Parathyroid adenoma (tissue), 2 donors: ENCODE data around the gene DPYD.

Experiments
- H2AFZ ChIP-seq: fragments of 300-600 bp; sonication (generic); one replicate; pipeline ENCODE4 v1.7.0; 2017; ENCODE audit warnings: antibody characterized with exemption, mild to moderate bottlenecking
- H3K27ac ChIP-seq: fragments of 300-600 bp; sonication (generic); one replicate; pipeline ENCODE4 v1.7.0; 2017
- H3K27me3 ChIP-seq: fragments of 300-600 bp; sonication (generic); one replicate; pipeline ENCODE4 v1.7.0; 2017; ENCODE audit warnings: low read length; ENCODE audit not compliant: control insufficient read depth, insufficient read depth
- H3K36me3 ChIP-seq: fragments of 300-600 bp; sonication (generic); one replicate; pipeline ENCODE4 v1.7.0; 2017; ENCODE audit warnings: low read length; ENCODE audit not compliant: control insufficient read depth, insufficient read depth
- H3K4me1 ChIP-seq: fragments of 300-600 bp; sonication (generic); one replicate; pipeline ENCODE4 v1.7.0; 2017; ENCODE audit warnings: control low read depth
- H3K4me2 ChIP-seq: fragments of 300-600 bp; sonication (generic); one replicate; pipeline ENCODE4 v1.7.0; 2017; ENCODE audit warnings: low read length
- H3K4me3 ChIP-seq: fragments of 300-600 bp; sonication (generic); one replicate; pipeline ENCODE4 v1.7.0; 2017; ENCODE audit warnings: low read depth, low read length
- H3K79me2 ChIP-seq: fragments of 300-600 bp; sonication (generic); one replicate; pipeline ENCODE4 v1.7.0; 2017; ENCODE audit warnings: control low read depth
- H3K9ac ChIP-seq: fragments of 300-600 bp; sonication (generic); one replicate; pipeline ENCODE4 v1.7.0; 2017; ENCODE audit warnings: mild to moderate bottlenecking
- H3K9me3 ChIP-seq: fragments of 300-600 bp; sonication (generic); one replicate; pipeline ENCODE4 v1.7.0; 2017; ENCODE audit warnings: low read length; ENCODE audit not compliant: control insufficient read depth
- TF ChIP-seq, protein P1 (sequence below): fragments of 300-600 bp; sonication (generic); IDR thresholded peaks from one replicate; pipeline ENCODE4 v1.7.0; 2017; ENCODE audit warnings: antibody characterized with exemption, mild to moderate bottlenecking
- donor health status: primary hyperparathyroidism.

The DPYD gene

DNA sequence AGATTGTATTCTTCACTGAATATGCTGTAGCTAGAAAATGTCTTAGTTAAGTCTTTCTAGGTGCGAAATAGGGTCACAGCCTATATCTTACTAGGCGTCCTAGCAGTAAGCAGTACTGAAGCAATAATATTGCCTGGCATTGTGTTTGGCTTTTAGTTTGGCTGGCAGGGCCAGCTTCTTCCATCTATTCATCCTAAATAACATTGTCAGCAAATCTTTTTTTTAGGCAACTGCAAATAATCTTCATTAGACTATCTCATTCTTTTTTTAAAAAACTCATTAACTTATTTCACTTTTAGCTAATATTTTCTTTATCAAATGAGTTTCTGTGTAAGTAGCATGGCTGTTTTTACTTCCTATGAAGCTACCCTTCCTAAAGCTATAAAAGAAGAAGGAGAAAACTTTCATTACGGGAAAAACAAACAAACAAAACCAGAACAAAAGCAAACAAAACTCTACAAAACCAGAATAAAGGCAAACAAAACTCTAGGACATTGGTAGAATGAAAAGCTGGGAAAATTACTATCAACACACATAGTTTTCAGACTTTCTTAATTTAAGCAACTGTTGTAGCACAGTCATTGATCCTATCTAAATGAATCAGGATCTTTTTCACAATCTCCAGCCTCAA is 506.0 kb downstream of the DPYD start:
- Histone ChIP-seq H3K9me3 (no peaks in the 10 kb centered on the region), H3K4me2 (no peak overlapping the region), H3K4me3 (no peak overlapping the region), H3K9ac (no peak overlapping the region), H3K4me1 (no peaks in the 10 kb centered on the region), H2AFZ (no peak overlapping the region), H3K79me2 (no peaks in the 10 kb centered on the region), H3K27ac (no peak overlapping the region), H3K36me3 (no peaks in the 10 kb centered on the region), H3K27me3 (no peaks in the 10 kb centered on the region)
- TF ChIP-seq, protein P1, sequence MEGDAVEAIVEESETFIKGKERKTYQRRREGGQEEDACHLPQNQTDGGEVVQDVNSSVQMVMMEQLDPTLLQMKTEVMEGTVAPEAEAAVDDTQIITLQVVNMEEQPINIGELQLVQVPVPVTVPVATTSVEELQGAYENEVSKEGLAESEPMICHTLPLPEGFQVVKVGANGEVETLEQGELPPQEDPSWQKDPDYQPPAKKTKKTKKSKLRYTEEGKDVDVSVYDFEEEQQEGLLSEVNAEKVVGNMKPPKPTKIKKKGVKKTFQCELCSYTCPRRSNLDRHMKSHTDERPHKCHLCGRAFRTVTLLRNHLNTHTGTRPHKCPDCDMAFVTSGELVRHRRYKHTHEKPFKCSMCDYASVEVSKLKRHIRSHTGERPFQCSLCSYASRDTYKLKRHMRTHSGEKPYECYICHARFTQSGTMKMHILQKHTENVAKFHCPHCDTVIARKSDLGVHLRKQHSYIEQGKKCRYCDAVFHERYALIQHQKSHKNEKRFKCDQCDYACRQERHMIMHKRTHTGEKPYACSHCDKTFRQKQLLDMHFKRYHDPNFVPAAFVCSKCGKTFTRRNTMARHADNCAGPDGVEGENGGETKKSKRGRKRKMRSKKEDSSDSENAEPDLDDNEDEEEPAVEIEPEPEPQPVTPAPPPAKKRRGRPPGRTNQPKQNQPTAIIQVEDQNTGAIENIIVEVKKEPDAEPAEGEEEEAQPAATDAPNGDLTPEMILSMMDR, result no peak

DNA sequence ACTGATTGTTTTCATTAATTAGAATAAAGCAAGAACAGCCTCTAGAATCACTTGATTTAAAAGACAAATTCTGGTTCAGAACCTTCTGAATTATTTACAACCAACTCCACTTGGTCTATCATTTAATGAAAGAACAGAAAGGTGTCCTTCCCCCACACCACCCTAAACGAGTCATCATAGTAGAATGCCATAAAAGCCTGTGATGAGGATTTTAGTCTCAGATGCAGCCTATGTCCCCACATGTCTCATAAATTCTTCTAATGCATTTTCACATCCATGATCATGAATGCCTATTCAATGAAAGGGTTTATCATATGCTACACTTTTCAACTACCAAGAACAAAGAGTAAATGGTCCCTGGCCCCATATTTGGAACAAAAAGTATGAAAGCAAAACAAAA is 508.1 kb downstream of the DPYD start:
- no peaks in the 10 kb centered on the region for H3K9me3 ChIP-seq
- no peak overlapping the region for H3K9ac ChIP-seq
- TF ChIP-seq, protein P1, result no peak
- H3K27me3 ChIP-seq, result no peaks in the 10 kb centered on the region
- no peak overlapping the region for H3K27ac ChIP-seq
- no peak overlapping the region for H2AFZ ChIP-seq
- no peaks in the 10 kb centered on the region for H3K4me1 ChIP-seq
- no peaks in the 10 kb centered on the region for H3K79me2 ChIP-seq
- no peak overlapping the region for H3K4me2 ChIP-seq
- H3K4me3 ChIP-seq, result no peak overlapping the region
- H3K36me3 ChIP-seq, result no peaks in the 10 kb centered on the region

DNA sequence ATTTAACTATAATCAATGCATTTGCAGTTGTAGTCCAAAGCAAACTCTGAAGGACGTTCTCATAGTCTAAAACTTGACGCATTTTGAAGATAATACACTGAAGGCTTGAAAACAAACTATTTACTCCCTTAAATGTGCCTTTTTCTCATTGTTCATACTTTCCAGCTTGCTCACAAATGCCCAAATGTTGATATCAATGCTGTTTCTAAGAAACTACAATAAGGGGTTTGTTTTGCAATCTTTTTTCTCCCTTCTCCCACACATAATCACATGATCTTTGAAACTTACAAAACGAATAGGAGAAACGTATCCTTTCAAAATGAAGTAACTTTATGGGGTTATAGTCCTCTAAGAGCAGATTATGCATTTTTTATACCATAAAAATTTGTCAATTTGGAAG is 508.7 kb downstream of the DPYD start:
- H3K27ac ChIP-seq, result no peak overlapping the region
- H3K9ac ChIP-seq, result no peak overlapping the region
- no peak overlapping the region for H3K4me3 ChIP-seq
- H3K27me3 ChIP-seq, result no peaks in the 10 kb centered on the region
- no peaks in the 10 kb centered on the region for H3K9me3 ChIP-seq
- no peak overlapping the region for H2AFZ ChIP-seq
- no peaks in the 10 kb centered on the region for H3K4me1 ChIP-seq
- no peak overlapping the region for H3K4me2 ChIP-seq
- no peaks in the 10 kb centered on the region for H3K36me3 ChIP-seq
- TF ChIP-seq, protein P1, result no peak
- H3K79me2 ChIP-seq, result no peaks in the 10 kb centered on the region

DNA sequence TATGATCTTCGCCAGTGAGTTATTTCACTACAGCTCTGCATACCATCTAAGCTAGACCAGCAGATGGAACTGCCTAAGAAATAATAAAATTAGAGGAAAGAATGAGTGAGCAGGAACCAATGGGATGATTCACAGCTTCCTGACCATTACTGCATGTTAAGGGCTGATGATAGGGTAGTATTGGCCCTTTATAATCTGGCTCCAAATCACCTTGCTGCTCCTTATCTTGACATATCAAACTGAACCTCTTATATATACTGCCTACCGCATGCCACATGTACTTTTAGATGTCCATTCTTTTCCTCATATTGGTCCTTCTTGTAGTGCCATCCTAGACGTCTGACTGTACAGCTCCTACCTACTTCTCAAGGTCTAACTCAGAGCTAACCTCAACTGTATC is 524.4 kb downstream of the DPYD start:
- H3K36me3 ChIP-seq, result no peaks in the 10 kb centered on the region
- no peaks in the 10 kb centered on the region for H3K4me1 ChIP-seq
- TF ChIP-seq, protein P1, result no peak
- no peak overlapping the region for H3K27ac ChIP-seq
- no peak overlapping the region for H3K4me2 ChIP-seq
- H3K27me3 ChIP-seq, result no peaks in the 10 kb centered on the region
- no peak overlapping the region for H3K9ac ChIP-seq
- H2AFZ ChIP-seq, result no peak overlapping the region
- no peaks in the 10 kb centered on the region for H3K9me3 ChIP-seq
- no peaks in the 10 kb centered on the region for H3K79me2 ChIP-seq
- no peak overlapping the region for H3K4me3 ChIP-seq

DNA sequence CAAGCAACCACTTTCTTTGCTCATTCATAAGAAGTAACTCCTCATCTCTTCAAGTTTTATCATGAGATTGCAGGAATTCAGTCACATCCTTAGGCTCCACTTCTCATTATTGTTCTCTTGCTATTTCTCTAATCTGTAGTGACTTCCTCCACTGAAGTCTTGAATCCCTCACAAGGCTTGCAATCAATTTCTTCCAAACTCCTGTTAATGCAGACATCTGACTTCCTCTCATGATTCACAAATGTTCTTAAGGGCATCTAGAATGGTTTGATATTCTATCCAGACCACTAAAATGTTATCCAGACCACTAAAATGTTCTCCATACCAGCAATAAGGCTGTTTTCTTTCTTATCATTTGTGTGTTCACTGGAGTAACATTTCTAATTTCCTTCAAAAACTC is 528.1 kb downstream of the DPYD start:
- H2AFZ ChIP-seq, result no peak overlapping the region
- no peaks in the 10 kb centered on the region for H3K79me2 ChIP-seq
- no peak overlapping the region for H3K4me3 ChIP-seq
- H3K9me3 ChIP-seq, result no peaks in the 10 kb centered on the region
- H3K4me1 ChIP-seq, result no peaks in the 10 kb centered on the region
- H3K9ac ChIP-seq, result no peak overlapping the region
- no peak overlapping the region for H3K27ac ChIP-seq
- no peaks in the 10 kb centered on the region for H3K36me3 ChIP-seq
- no peak overlapping the region for H3K4me2 ChIP-seq
- H3K27me3 ChIP-seq, result no peaks in the 10 kb centered on the region
- TF ChIP-seq, protein P1, result no peak
